Liver (tissue), 9 donors: Measurements from ENCODE around the gene SMOC1. TPM values are rescaled to one million over a fixed set of nuclear protein-coding genes. Genes with fewer than 3 reads are reported as not detected.

ENCODE experiments used
- DNase-seq: peaks from one replicate; pipeline ENCODE4 v3.0.0-alpha.2; 2017; ENCODE audit warnings: low spot score
- H3K27ac ChIP-seq, 2 donors: one replicate each; pipeline ENCODE4 v1.7.0; 2013; ENCODE audit warnings: inconsistent platforms in 2 of 2, low read length in 2 of 2, control low read depth in 1 of 2, low read depth in 1 of 2, mild to moderate bottlenecking in 1 of 2
- H3K27me3 ChIP-seq, 4 donors: one replicate each; pipeline versions ENCODE4 v1.6.1 to v1.7.0; 2013; ENCODE audit warnings: low read length in 3 of 4, inconsistent platforms in 1 of 4, mild to moderate bottlenecking in 1 of 4, moderate library complexity in 1 of 4; ENCODE audit not compliant: control insufficient read depth in 4 of 4, insufficient read depth in 4 of 4
- H3K36me3 ChIP-seq, 4 donors: one replicate each; pipeline versions ENCODE4 v1.6.1 to v1.7.0; 2013; ENCODE audit warnings: low read length in 3 of 4, mild to moderate bottlenecking in 3 of 4, low read depth in 1 of 4, moderate library complexity in 1 of 4; ENCODE audit not compliant: control insufficient read depth in 4 of 4, insufficient read depth in 3 of 4
- H3K4me1 ChIP-seq, 4 donors: one replicate each; pipeline versions ENCODE4 v1.6.1 to v1.7.0; 2013; ENCODE audit warnings: low read length in 3 of 4, mild to moderate bottlenecking in 3 of 4, moderate library complexity in 1 of 4; ENCODE audit not compliant: control insufficient read depth in 4 of 4, insufficient read depth in 4 of 4
- H3K4me3 ChIP-seq, 3 donors: one replicate each; pipeline versions ENCODE4 v1.6.1 to v1.7.0; 2013; ENCODE audit warnings: low read length in 3 of 3, control low read depth in 1 of 3, low read depth in 1 of 3, mild to moderate bottlenecking in 1 of 3
- H3K9ac ChIP-seq, 2 donors: one replicate each; pipeline ENCODE4 v1.7.0; 2013; ENCODE audit warnings: low read length in 2 of 2, mild to moderate bottlenecking in 2 of 2, moderate library complexity in 2 of 2, control low read depth in 1 of 2, low read depth in 1 of 2
- H3K9me3 ChIP-seq, 4 donors: one replicate each; pipeline versions ENCODE4 v1.6.1 to v1.7.0; 2013; ENCODE audit warnings: low read length in 3 of 4; ENCODE audit not compliant: control insufficient read depth in 4 of 4
- ATF3 ChIP-seq: IDR thresholded peaks from 2 replicates; pipeline ENCODE4 v1.6.1; 2016; ENCODE audit warnings: antibody characterized with exemption
- CTCF ChIP-seq: fragments of 150-350 bp; IDR thresholded peaks from 2 replicates; pipeline ENCODE4 v1.5.1; 2017; ENCODE audit warnings: improper control_type of control experiment, low read depth, low read length; ENCODE audit not compliant: missing input control
- EGR1 ChIP-seq, 2 donors: IDR thresholded peaks; 2 replicates each; pipeline ENCODE4 v1.6.1; 2016 to 2018; ENCODE audit warnings: antibody characterized with exemption in 2 of 2, low read depth in 2 of 2
- FOXA1 ChIP-seq: IDR thresholded peaks from 2 replicates; pipeline ENCODE4 v1.6.1; 2016; ENCODE audit warnings: antibody characterized with exemption
- FOXA2 ChIP-seq: IDR thresholded peaks from 2 replicates; pipeline ENCODE4 v1.6.1; 2016; ENCODE audit warnings: antibody characterized with exemption
- GABPA ChIP-seq, 2 donors: IDR thresholded peaks in 1 of 2; conservative IDR thresholded peaks in 1 of 2; 2 replicates each; pipeline ENCODE4 v1.6.1; 2016; ENCODE audit warnings: antibody characterized with exemption in 2 of 2, mild to moderate bottlenecking in 1 of 2, moderate library complexity in 1 of 2
- HNF4A ChIP-seq, 2 donors: conservative IDR thresholded peaks; 2 replicates each; pipeline ENCODE4 v1.6.1; 2016; ENCODE audit warnings: antibody characterized with exemption in 2 of 2, mild to moderate bottlenecking in 2 of 2
- HNF4G ChIP-seq: IDR thresholded peaks from 2 replicates; pipeline ENCODE4 v1.6.1; 2016; ENCODE audit warnings: antibody characterized with exemption
- JUND ChIP-seq, 2 donors: IDR thresholded peaks; 2 replicates each; pipeline ENCODE4 v1.6.1; 2016; ENCODE audit warnings: antibody characterized with exemption in 2 of 2
- MAX ChIP-seq: IDR thresholded peaks from 2 replicates; pipeline ENCODE4 v1.6.1; 2016; ENCODE audit warnings: antibody characterized with exemption
- NR2F2 ChIP-seq: IDR thresholded peaks from 2 replicates; pipeline ENCODE4 v1.6.1; 2016; ENCODE audit warnings: antibody characterized with exemption
- RAD21 ChIP-seq, 2 donors: IDR thresholded peaks; 2 replicates each; pipeline ENCODE4 v1.6.1; 2016; ENCODE audit warnings: antibody characterized with exemption in 2 of 2, mild to moderate bottlenecking in 2 of 2
- REST ChIP-seq: IDR thresholded peaks from 2 replicates; pipeline ENCODE4 v1.6.1; 2016; ENCODE audit warnings: antibody characterized with exemption, mild to moderate bottlenecking
- RXRA ChIP-seq, 2 donors: IDR thresholded peaks; 2 replicates each; pipeline ENCODE4 v1.6.1; 2017 to 2018; ENCODE audit warnings: antibody characterized with exemption in 2 of 2, mild to moderate bottlenecking in 1 of 2
- TAF1 ChIP-seq: conservative IDR thresholded peaks from 2 replicates; pipeline ENCODE4 v1.6.1; 2016; ENCODE audit warnings: antibody characterized with exemption, mild to moderate bottlenecking
- YY1 ChIP-seq: IDR thresholded peaks from 2 replicates; pipeline ENCODE4 v1.6.1; 2016; ENCODE audit warnings: antibody characterized with exemption, mild to moderate bottlenecking
- WGBS: extraction: QIAGEN DNeasy Blood & Tissue Kit; methylation state at CpG from one replicate; pipeline ENCODE4 v1.1.7; 2013; 5-methylcytosine and 5-hydroxymethylcytosine counted together
- polyA plus RNA-seq, 2 donors: library from polyadenylated mRNA; stranded (reverse) in 1 of 2; unstranded in 1 of 2; fragments of 200-250 nt in 1 of 2; fragments of >200 nt in 1 of 2; fragmentation: Nextera tagmentation in 1 of 2; extraction: Ambion mirVana in 1 of 2; gene quantifications; one replicate each; pipeline versions ENCODE4 v1.2.1 to v1.2.3, GENCODE V29; 2013 to 2015
- total RNA-seq, 2 donors: library from RNA; depleted of rRNA; stranded (reverse); fragments of >200 nt; gene quantifications; one replicate each; pipeline ENCODE4 v1.2.3, GENCODE V29; 2014
- TF ChIP-seq, protein P1 (sequence below): IDR thresholded peaks from 2 replicates; pipeline ENCODE4 v1.6.1; 2016; ENCODE audit warnings: antibody characterized with exemption
- donor health status: healthy.
- donor health status: healthy.
- donor health status: healthy.
- donor health status: healthy.
- donor health status: healthy.

Gene SMOC1
- total and polyA plus RNA-seq, 4 donors: 11.2 to 43.7 (median 27.4) TPM

- TF ChIP-seq CTCF (no peak), HNF4A (conservative IDR thresholded peaks at IDR 0.05) (no peak)
Measured at GRCh38 chr14:70047598-70048312, 168.5 kb downstream of the SMOC1 start (continued).

DNA sequence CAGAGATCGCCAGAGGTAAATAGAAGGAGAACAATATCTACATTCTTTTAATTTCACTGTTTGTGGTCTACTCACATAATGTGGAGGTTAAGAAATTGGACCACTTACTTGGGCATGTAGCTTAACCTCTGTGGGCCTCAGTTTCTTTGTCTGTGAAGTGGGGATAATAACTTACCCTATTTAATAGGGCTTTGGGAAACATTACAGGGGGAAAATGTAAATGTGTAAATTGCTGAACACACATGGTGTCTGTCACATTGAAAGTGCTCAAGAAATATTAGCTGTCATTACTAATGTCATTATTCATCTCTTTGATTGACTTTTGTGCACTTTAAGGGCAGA lies 169.1 kb downstream of the SMOC1 start:
- no peak overlapping the region for H3K9ac ChIP-seq
- peaks cover 0 to 7% (median 5%) of the 10 kb centered on the region in 4 donors for H3K4me1 ChIP-seq
- TF ChIP-seq GABPA (IDR thresholded peaks at IDR 0.05 in 1 of 2, conservative IDR thresholded peaks at IDR 0.05 in 1 of 2) (no peak), HNF4G (no peak), YY1 (no peak), REST (no peak), RAD21 (IDR thresholded peaks at IDR 0.05) (no peak), JUND (IDR thresholded peaks at IDR 0.05) (no peak), CTCF (no peak), HNF4A (conservative IDR thresholded peaks at IDR 0.05) (no peak), FOXA2 (no peak), FOXA1 (no peak), ATF3 (no peak), MAX (no peak), NR2F2 (no peak), RXRA (IDR thresholded peaks at IDR 0.05) (no peak), TAF1 (no peak), EGR1 (IDR thresholded peaks at IDR 0.05; ENCODE audit: low read depth in 2 of 2) (no peak)
- TF ChIP-seq, protein P1, sequence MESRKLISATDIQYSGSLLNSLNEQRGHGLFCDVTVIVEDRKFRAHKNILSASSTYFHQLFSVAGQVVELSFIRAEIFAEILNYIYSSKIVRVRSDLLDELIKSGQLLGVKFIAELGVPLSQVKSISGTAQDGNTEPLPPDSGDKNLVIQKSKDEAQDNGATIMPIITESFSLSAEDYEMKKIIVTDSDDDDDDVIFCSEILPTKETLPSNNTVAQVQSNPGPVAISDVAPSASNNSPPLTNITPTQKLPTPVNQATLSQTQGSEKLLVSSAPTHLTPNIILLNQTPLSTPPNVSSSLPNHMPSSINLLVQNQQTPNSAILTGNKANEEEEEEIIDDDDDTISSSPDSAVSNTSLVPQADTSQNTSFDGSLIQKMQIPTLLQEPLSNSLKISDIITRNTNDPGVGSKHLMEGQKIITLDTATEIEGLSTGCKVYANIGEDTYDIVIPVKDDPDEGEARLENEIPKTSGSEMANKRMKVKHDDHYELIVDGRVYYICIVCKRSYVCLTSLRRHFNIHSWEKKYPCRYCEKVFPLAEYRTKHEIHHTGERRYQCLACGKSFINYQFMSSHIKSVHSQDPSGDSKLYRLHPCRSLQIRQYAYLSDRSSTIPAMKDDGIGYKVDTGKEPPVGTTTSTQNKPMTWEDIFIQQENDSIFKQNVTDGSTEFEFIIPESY: no peak
- no peaks in the 10 kb centered on the region for H3K36me3 ChIP-seq
- WGBS: 57% methylated on average over 1 of the region's 1 CpG
- no peaks in the 10 kb centered on the region for H3K9me3 ChIP-seq
- H3K27me3 ChIP-seq: no peaks in the 10 kb centered on the region
- no peak overlapping the region for H3K4me3 ChIP-seq
- DNase-seq: no peak
- no peak overlapping the region for H3K27ac ChIP-seq
